K562 (cell line): ENCODE data around the gene SLC10A3. TPM values are rescaled to one million over a fixed set of nuclear protein-coding genes. Genes with fewer than 3 reads are reported as not detected.

Experiments used
- ATAC-seq: fragments of 200-7000 bp; cut with Tn5 transposase; 3 replicates; pipeline ENCODE4 v1.9.1; 2020; ENCODE audit warnings: moderate library complexity
- BruUV-seq: library from RNA; stranded (reverse); fragments of 400-500 nt; replicated peaks from 2 replicates; lab custom pipeline; 2021; lab: Mats Ljungman, UMichigan
- CTCF ChIA-PET: fragments of 300-600 bp; formaldehyde crosslinking; extraction: SDS; loops from one replicate; lab custom pipeline; 2021; ENCODE audit warnings: low intra/inter-chr PET ratio; lab: Yijun Ruan, JAX
- POLR2A ChIA-PET: fragments of 300-600, 350-650 bp; sonication (Branson Sonifier 250); formaldehyde crosslinking; extraction: SDS; loops from one replicate; lab custom pipeline; 2021; ENCODE audit warnings: antibody characterized with exemption, inconsistent platforms; lab: Yijun Ruan, JAX
- DNase-seq, 4 experiments: peaks; one replicate each; pipeline versions ENCODE4 v3.0.0 to v3.0.0-alpha.2; 2011 to 2018; ENCODE audit warnings: low spot score in 3 of 4, mixed read lengths in 3 of 4; ENCODE audit errors: extremely low read depth in 1 of 4
- FAIRE-seq: peaks from 2 replicates; lab custom pipeline; 2011; peaks lifted over from hg19 to GRCh38; lab: Jason Lieb, UNC
- H2AFZ ChIP-seq: 2 replicates; pipeline ENCODE4 v1.6.0; 2011; ENCODE audit warnings: low read depth, low read length, control low read depth, inconsistent platforms
- H3K27ac ChIP-seq: fragments of 200-600 bp; 3 replicates; pipeline ENCODE4 v1.8.0; 2011; ENCODE audit warnings: low read depth, mild to moderate bottlenecking, control low read depth, inconsistent platforms, low read length, moderate library complexity, mixed read lengths; ENCODE audit errors: extremely low read depth
- H3K27me3 ChIP-seq, 2 experiments: fragments of 300-600 bp in 1 of 2; 2 replicates in 1 of 2; 3 replicates in 1 of 2; pipeline versions ENCODE4 v1.6.0 to v1.8.0; 2011; ENCODE audit warnings: inconsistent platforms in 2 of 2, low read length in 2 of 2, mild to moderate bottlenecking in 1 of 2, mixed read lengths in 1 of 2, moderate library complexity in 1 of 2; ENCODE audit not compliant: control insufficient read depth in 2 of 2, insufficient read depth in 2 of 2
- H3K36me3 ChIP-seq: fragments of 300-600 bp; 3 replicates; pipeline ENCODE4 v1.8.0; 2011; ENCODE audit warnings: mild to moderate bottlenecking, low read length, inconsistent platforms; ENCODE audit not compliant: control insufficient read depth, insufficient read depth
- H3K4me1 ChIP-seq, 2 experiments: fragments of 200-600 bp in 1 of 2; replicated peaks in 1 of 2; 2 replicates in 1 of 2; 3 replicates in 1 of 2; pipeline versions ENCODE4 v1.5.1 to v1.8.0; 2011; ENCODE audit warnings: inconsistent platforms in 2 of 2, low read length in 2 of 2, mild to moderate bottlenecking in 1 of 2, mixed read lengths in 1 of 2, moderate library complexity in 1 of 2; ENCODE audit not compliant: control insufficient read depth in 2 of 2, insufficient read depth in 2 of 2
- H3K4me2 ChIP-seq: 2 replicates; pipeline ENCODE4 v1.6.1; 2011; ENCODE audit warnings: low read length, control low read depth, inconsistent platforms, mixed read lengths; ENCODE audit not compliant: insufficient read depth
- H3K4me3 ChIP-seq: fragments of 200-600 bp; sonication (generic), shearing (Covaris generic); 2 replicates; pipeline ENCODE4 v1.5.1; 2016; ENCODE audit warnings: control low read depth, inconsistent platforms
- H3K79me2 ChIP-seq: fragments of 200-600 bp; 3 replicates; pipeline ENCODE4 v1.8.0; 2011; ENCODE audit warnings: low read length, inconsistent platforms; ENCODE audit not compliant: control insufficient read depth, insufficient read depth
- H3K9ac ChIP-seq, 2 experiments: 2 replicates each; pipeline versions ENCODE4 v1.6.0 to v1.6.1; 2011; ENCODE audit warnings: low read depth in 2 of 2, low read length in 2 of 2, control low read depth in 1 of 2, inconsistent platforms in 1 of 2, mild to moderate bottlenecking in 1 of 2, mixed read lengths in 1 of 2; ENCODE audit not compliant: insufficient read depth in 1 of 2
- H3K9me1 ChIP-seq: one replicate; pipeline ENCODE4 v1.6.0; 2011; ENCODE audit warnings: inconsistent platforms, mild to moderate bottlenecking, low read length, moderate library complexity; ENCODE audit not compliant: control insufficient read depth, insufficient read depth
- H3K9me3 ChIP-seq: replicated peaks from 2 replicates; pipeline ENCODE4 v1.5.1; 2011; ENCODE audit warnings: low read depth, low read length, inconsistent platforms; ENCODE audit not compliant: control insufficient read depth, insufficient read depth
- H4K20me1 ChIP-seq: replicated peaks from 2 replicates; pipeline ENCODE4 v1.6.1; 2011; ENCODE audit warnings: low read length, inconsistent platforms, mixed read lengths; ENCODE audit not compliant: control insufficient read depth, insufficient read depth
- E2F1 ChIP-seq: sonication (generic); formaldehyde crosslinking; IDR thresholded peaks from 2 replicates; pipeline ENCODE4 v1.8.1; 2023; ENCODE audit warnings: mild to moderate bottlenecking, missing genetic modification reagents, moderate library complexity
- FOXO4 ChIP-seq: fragments of 450-650 bp; formaldehyde crosslinking; IDR thresholded peaks from 2 replicates; pipeline ENCODE4 v1.4.0; 2020; ENCODE audit warnings: mild to moderate bottlenecking, moderate library complexity
- POLR2G ChIP-seq: fragments of 200-400 bp; formaldehyde crosslinking; IDR thresholded peaks from 2 replicates; pipeline ENCODE4 v1.6.1; 2017; ENCODE audit warnings: low read depth, mild to moderate bottlenecking, antibody characterized with exemption, low read length, moderate library complexity
- ZNF561 ChIP-seq: fragments of 450-650 bp; formaldehyde crosslinking; conservative IDR thresholded peaks from 2 replicates; pipeline ENCODE4 v1.4.0; 2020; ENCODE audit warnings: mild to moderate bottlenecking, moderate library complexity
- WGBS: fragments of 100-300 bp; shearing (Covaris generic); methylation state at CpG from one replicate; pipeline ENCODE4 v1.1.6; 2016; ENCODE audit warnings: low coverage, mixed read lengths; ENCODE audit not compliant: insufficient coverage; ENCODE audit errors: missing lambda C conversion rate; 5-methylcytosine and 5-hydroxymethylcytosine counted together
- in situ Hi-C: fragments of 300-500 bp; cut with MboI; formaldehyde crosslinking; loops from 4 replicates; pipeline ENCODE4 v1.15.0; 2018; ENCODE audit warnings: inconsistent platforms, mixed read lengths
- intact Hi-C: fragments of 100-400 bp; cut with micrococcal nuclease; formaldehyde crosslinking; loops from 2 replicates; pipeline ENCODE4 v1.14.2; 2022
- polyA plus RNA-seq, 8 experiments: library from polyadenylated mRNA; depleted of rRNA in 4 of 8; stranded (reverse) in 5 of 8; unstranded in 3 of 8; fragments of >200 nt; fragmentation: Nextera tagmentation in 2 of 8; fragmentation: Illumina TruSeq in 1 of 8; extraction: Ambion mirVana in 2 of 8; extraction: Trizol in 1 of 8; gene quantifications; 2 replicates each; pipeline versions ENCODE4 v1.2.1 to v1.2.3, GENCODE V29; 2011 to 2014; ENCODE audit warnings: inconsistent platforms in 1 of 8, missing spikeins in 1 of 8
- total RNA-seq, 7 experiments: library from RNA; depleted of rRNA in 6 of 7; stranded (reverse); fragments of >200 nt in 6 of 7; fragmentation: Illumina TruSeq in 2 of 7; extraction: Trizol in 2 of 7; gene quantifications; 2 replicates each; pipeline versions ENCODE4 v1.2.1 to v1.2.3, GENCODE V29; 2011 to 2021; ENCODE audit warnings: low replicate concordance in 1 of 7

SLC10A3 gene
- total and polyA plus RNA-seq, 9 of the 15 experiments (the other 6 are each of a cell fraction or from before 2014, with no cell fraction given) = 5.2 to 30.6 (median 16.7) TPM

GRCh38 chrX:154508384-154508745, 17.9 kb upstream of the SLC10A3 start:
- ChIA-PET POLR2A (no interaction called here), CTCF (no interaction called here)
- WGBS = no CpG with 5 or more reads among the region's 13 CpGs
- no peak overlapping the region for H3K27ac ChIP-seq
- BruUV-seq = no TSS peak
- no peaks in the 10 kb centered on the region for H3K79me2 ChIP-seq
- H3K9me3 ChIP-seq = no peaks in the 10 kb centered on the region; the same call in 1 of the 2 replicates
- DNase-seq (no peak), FAIRE-seq (no peak), ATAC-seq (no peak)
- H3K27me3 ChIP-seq = no peaks in the 10 kb centered on the region
- in situ Hi-C loops = no loop called here
- no peak overlapping the region for H2AFZ ChIP-seq
- no peak overlapping the region for H3K4me2 ChIP-seq
- peaks cover 6 to 12% of the 10 kb centered on the region in 2 experiments; a peak in 3 of 5 replicates for H3K4me1 ChIP-seq
- H3K36me3 ChIP-seq = peaks cover 68% of the 10 kb centered on the region; the same call in 2 of the 3 replicates
- intact Hi-C loops = no loop called here
- H3K4me3 ChIP-seq = no peak overlapping the region
- no peak overlapping the region for H3K9ac ChIP-seq
- H3K9me1 ChIP-seq = no peaks in the 10 kb centered on the region
- H4K20me1 ChIP-seq = no peaks in the 10 kb centered on the region; the same call in 1 of the 2 replicates
- TF ChIP-seq POLR2G = peak; percentile 26
- TF ChIP-seq FOXO4 (CRISPR knock-in tag) = no peak
- TF ChIP-seq E2F1 (CRISPR knock-in tag) = no peak
- TF ChIP-seq ZNF561 (CRISPR knock-in tag) = no peak
